Panc1 (cell line): ENCODE data around the gene MED8. TPM values are rescaled to one million over a fixed set of nuclear protein-coding genes. Genes with fewer than 3 reads are reported as not detected.

Source experiments
- ATAC-seq: fragments of 200-7000 bp; cut with Tn5 transposase; 2 replicates; pipeline ENCODE4 v1.9.1; 2020; ENCODE audit warnings: mild to moderate bottlenecking, moderate library complexity
- BruUV-seq: library from RNA; stranded (reverse); fragments of 400-500 nt; replicated peaks from 2 replicates; lab custom pipeline; 2021; lab: Mats Ljungman, UMichigan
- CTCF ChIA-PET: fragments of 300-600 bp; sonication (Branson Sonifier 250); formaldehyde crosslinking; loops from one replicate; lab custom pipeline; 2022; ENCODE audit warnings: antibody characterized with exemption; lab: Charles Lee
- POLR2A ChIA-PET: fragments of 300-600 bp; sonication (Branson Sonifier 250); formaldehyde crosslinking; loops from one replicate; lab custom pipeline; 2022; ENCODE audit warnings: antibody characterized with exemption; lab: Charles Lee
- DNase-seq: peaks from one replicate; pipeline ENCODE4 v3.0.0-alpha.2; 2010; ENCODE audit warnings: low read depth, low spot score
- H3K27ac ChIP-seq: 2 replicates; pipeline ENCODE4 v1.5.1; 2011; ENCODE audit warnings: mild to moderate bottlenecking, low read length, inconsistent platforms
- H3K27me3 ChIP-seq: fragments of 200-500 bp; sonication (Bioruptor generic); 2 replicates; pipeline ENCODE4 v1.6.0; 2014; ENCODE audit warnings: low read length, inconsistent platforms; ENCODE audit not compliant: control insufficient read depth, insufficient read depth
- H3K36me3 ChIP-seq: fragments of 200-500 bp; sonication (Bioruptor generic); 2 replicates; pipeline ENCODE4 v1.5.1; 2014; ENCODE audit warnings: inconsistent platforms, mild to moderate bottlenecking, low read length, moderate library complexity; ENCODE audit not compliant: control insufficient read depth, insufficient read depth
- H3K4me1 ChIP-seq: 2 replicates; pipeline ENCODE4 v1.5.1; 2011; ENCODE audit warnings: inconsistent platforms, mild to moderate bottlenecking, low read length, moderate library complexity; ENCODE audit not compliant: control insufficient read depth, insufficient read depth
- H3K4me3 ChIP-seq, 2 experiments: 2 replicates each; pipeline ENCODE4 v1.5.1; 2011 to 2012; ENCODE audit warnings: low read depth in 2 of 2, low read length in 2 of 2, mild to moderate bottlenecking in 2 of 2, inconsistent platforms in 1 of 2, moderate library complexity in 1 of 2
- H3K9me3 ChIP-seq: fragments of 200-500 bp; sonication (Bioruptor generic); 2 replicates; pipeline ENCODE4 v1.5.1; 2014; ENCODE audit warnings: low read depth, mild to moderate bottlenecking, inconsistent platforms, low read length, moderate library complexity; ENCODE audit not compliant: control insufficient read depth, insufficient read depth
- POLR2AphosphoS5 ChIP-seq: IDR thresholded peaks from 2 replicates; pipeline ENCODE4 v1.6.1; 2012; ENCODE audit warnings: mild to moderate bottlenecking, low read depth, low read length, moderate library complexity
- REST ChIP-seq, 2 experiments: IDR thresholded peaks; 2 replicates each; pipeline ENCODE4 v1.6.1; 2011 to 2012; ENCODE audit warnings: low read depth in 2 of 2, control low read depth in 1 of 2, low read length in 1 of 2, mild to moderate bottlenecking in 1 of 2, moderate library complexity in 1 of 2; ENCODE audit not compliant: insufficient read depth in 1 of 2
- SIN3A ChIP-seq: IDR thresholded peaks from 2 replicates; pipeline ENCODE4 v1.6.1; 2012; ENCODE audit warnings: low read depth, mild to moderate bottlenecking, low read length, moderate library complexity, borderline replicate concordance; ENCODE audit not compliant: insufficient read depth
- TCF7L2 ChIP-seq: IDR thresholded peaks from 2 replicates; pipeline ENCODE4 v1.6.1; 2011; ENCODE audit warnings: mild to moderate bottlenecking, low read depth, low read length, inconsistent platforms
- in situ Hi-C: cut with HindIII; loops from 2 replicates; pipeline ENCODE4 v1.10.0; 2016; ENCODE audit warnings: low sequenced_read_pairs, low pct_unique_long_range_greater_than_20kb
- intact Hi-C: fragments of 100-400 bp; cut with micrococcal nuclease; formaldehyde crosslinking; loops from one replicate; pipeline ENCODE4 v1.10.0; 2022; ENCODE audit not compliant: unreplicated experiment
- total RNA-seq: library from RNA; stranded (reverse); gene quantifications from one replicate; pipeline ENCODE4 v1.2.1, GENCODE V29; 2021; ENCODE audit not compliant: unreplicated experiment
- TF ChIP-seq, protein P1 (sequence below): fragments of 450-650 bp; IDR thresholded peaks from 2 replicates; pipeline ENCODE4 v1.5.1; 2017; ENCODE audit warnings: mild to moderate bottlenecking

Gene MED8
- total RNA-seq, 1 experiment from 2014 or later, result 50.8 TPM

- BruUV-seq, result TSS peak; percentile 48
- Histone ChIP-seq H3K4me3 (no peak overlapping the region), H3K27ac (no peak overlapping the region), H3K27me3 (no peaks in the 10 kb centered on the region), H3K9me3 (no peaks in the 10 kb centered on the region), H3K36me3 (no peaks in the 10 kb centered on the region), H3K4me1 (no peaks in the 10 kb centered on the region; the same call in 1 of the 2 replicates)
- no peak for ATAC-seq
- intact Hi-C loops, result no loop called here
- ChIA-PET POLR2A (interaction anchor here (0.6 to 0.8 kb wide), 2 partner anchors 47 to 128 kb away, joined by 6 to 7 read pairs; no protein-coding TSS in a partner anchor), CTCF (no interaction called here)
- TF ChIP-seq SIN3A (no peak), REST (IDR thresholded peaks at IDR 0.05; ENCODE audit: insufficient read depth in 1 of 2, low read depth in 2 of 2, low read length in 1 of 2) (no peak), POLR2AphosphoS5 (no peak), TCF7L2 (no peak)
- TF ChIP-seq, protein P1, sequence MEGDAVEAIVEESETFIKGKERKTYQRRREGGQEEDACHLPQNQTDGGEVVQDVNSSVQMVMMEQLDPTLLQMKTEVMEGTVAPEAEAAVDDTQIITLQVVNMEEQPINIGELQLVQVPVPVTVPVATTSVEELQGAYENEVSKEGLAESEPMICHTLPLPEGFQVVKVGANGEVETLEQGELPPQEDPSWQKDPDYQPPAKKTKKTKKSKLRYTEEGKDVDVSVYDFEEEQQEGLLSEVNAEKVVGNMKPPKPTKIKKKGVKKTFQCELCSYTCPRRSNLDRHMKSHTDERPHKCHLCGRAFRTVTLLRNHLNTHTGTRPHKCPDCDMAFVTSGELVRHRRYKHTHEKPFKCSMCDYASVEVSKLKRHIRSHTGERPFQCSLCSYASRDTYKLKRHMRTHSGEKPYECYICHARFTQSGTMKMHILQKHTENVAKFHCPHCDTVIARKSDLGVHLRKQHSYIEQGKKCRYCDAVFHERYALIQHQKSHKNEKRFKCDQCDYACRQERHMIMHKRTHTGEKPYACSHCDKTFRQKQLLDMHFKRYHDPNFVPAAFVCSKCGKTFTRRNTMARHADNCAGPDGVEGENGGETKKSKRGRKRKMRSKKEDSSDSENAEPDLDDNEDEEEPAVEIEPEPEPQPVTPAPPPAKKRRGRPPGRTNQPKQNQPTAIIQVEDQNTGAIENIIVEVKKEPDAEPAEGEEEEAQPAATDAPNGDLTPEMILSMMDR, result no peak
- in situ Hi-C loops, result no loop called here
- DNase-seq, result no peak
Observed at GRCh38 chr1:43377831-43378230, 11.8 kb downstream of the MED8 start.

DNA sequence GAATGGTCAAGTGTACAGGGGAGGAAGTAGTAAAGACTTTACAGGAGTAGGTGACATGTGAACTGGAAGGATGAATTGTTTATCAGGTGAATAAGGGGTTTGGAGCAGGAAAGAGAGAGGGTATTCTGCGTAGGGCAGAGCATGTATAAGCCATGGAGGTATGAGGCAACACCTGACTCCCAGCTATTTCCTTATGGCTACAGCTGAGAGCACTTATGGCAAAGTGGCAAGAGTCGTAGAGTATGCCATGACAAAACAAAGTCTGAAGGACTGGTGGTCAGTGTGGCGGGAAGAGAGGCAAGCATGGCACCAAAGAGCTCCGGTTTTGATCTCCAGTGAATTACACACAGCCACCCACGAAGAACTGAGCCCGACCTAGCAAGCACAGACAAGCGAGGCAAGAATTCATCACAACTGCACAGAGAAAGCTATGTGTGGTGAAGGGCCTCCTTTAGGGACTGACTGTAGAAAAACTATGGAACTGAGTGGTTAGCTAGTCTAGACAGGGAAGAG lies 12.8 kb downstream of the MED8 start:
- POLR2A ChIA-PET, result no interaction called here
- no peak for DNase-seq

More for the DNA sequence above, 12.8 kb downstream of the MED8 start:
- no peaks in the 10 kb centered on the region for H3K27me3 ChIP-seq
- no TSS peak for BruUV-seq
- H3K27ac ChIP-seq, result no peak overlapping the region
- no peaks in the 10 kb centered on the region for H3K9me3 ChIP-seq
- no peak overlapping the region for H3K4me3 ChIP-seq
- TF ChIP-seq POLR2AphosphoS5, result no peak
- TF ChIP-seq SIN3A, result no peak
- TF ChIP-seq, protein P1, result no peak
- no peak for TF ChIP-seq REST (IDR thresholded peaks at IDR 0.05; ENCODE audit: insufficient read depth in 1 of 2, low read depth in 2 of 2, low read length in 1 of 2)
- no peak for TF ChIP-seq TCF7L2
- H3K36me3 ChIP-seq, result no peaks in the 10 kb centered on the region
- CTCF ChIA-PET, result no interaction called here
- intact Hi-C loops (no loop called here), in situ Hi-C loops (no loop called here)
- no peak for ATAC-seq
- peaks cover 6% of the 10 kb centered on the region; the same call in 1 of the 2 replicates for H3K4me1 ChIP-seq
